Mucosa of stomach (tissue), 1 donor: ENCODE data around the gene LYPD6.

ENCODE experiments used
- H3K27me3 ChIP-seq: one replicate; pipeline ENCODE4 v1.7.0; 2013; ENCODE audit warnings: mild to moderate bottlenecking, low read length; ENCODE audit not compliant: control insufficient read depth, insufficient read depth
- H3K36me3 ChIP-seq: one replicate; pipeline ENCODE4 v1.7.0; 2013; ENCODE audit warnings: low read length; ENCODE audit not compliant: control insufficient read depth, insufficient read depth
- H3K4me1 ChIP-seq: one replicate; pipeline ENCODE4 v1.7.0; 2013; ENCODE audit warnings: mild to moderate bottlenecking, low read length; ENCODE audit not compliant: control insufficient read depth, insufficient read depth
- H3K4me3 ChIP-seq: one replicate; pipeline ENCODE4 v1.7.0; 2013; ENCODE audit warnings: low read length
- H3K9ac ChIP-seq: one replicate; pipeline ENCODE4 v1.7.0; 2013; ENCODE audit warnings: mild to moderate bottlenecking, low read length, moderate library complexity
- H3K9me3 ChIP-seq: one replicate; pipeline ENCODE4 v1.7.0; 2013; ENCODE audit warnings: mild to moderate bottlenecking, low read length, moderate library complexity; ENCODE audit not compliant: control insufficient read depth
- donor health status: Pancreatic carcinoma.

The LYPD6 gene

GRCh38 chr2:149355716-149356422, 25.5 kb downstream of the LYPD6 start:
- no peaks in the 10 kb centered on the region for H3K9me3 ChIP-seq
- no peaks in the 10 kb centered on the region for H3K36me3 ChIP-seq
- H3K27me3 ChIP-seq = no peaks in the 10 kb centered on the region
- H3K9ac ChIP-seq = no peak overlapping the region
- H3K4me3 ChIP-seq = no peak overlapping the region
- no peaks in the 10 kb centered on the region for H3K4me1 ChIP-seq

GRCh38 chr2:149357058-149357457, 26.7 kb downstream of the LYPD6 start:
- Histone ChIP-seq H3K36me3 (no peaks in the 10 kb centered on the region), H3K27me3 (no peaks in the 10 kb centered on the region), H3K4me3 (no peak overlapping the region), H3K9me3 (no peaks in the 10 kb centered on the region), H3K4me1 (no peaks in the 10 kb centered on the region), H3K9ac (no peak overlapping the region)

GRCh38 chr2:149360106-149360505, 29.7 kb downstream of the LYPD6 start:
- H3K9me3 ChIP-seq = no peaks in the 10 kb centered on the region
- no peaks in the 10 kb centered on the region for H3K4me1 ChIP-seq
- no peaks in the 10 kb centered on the region for H3K27me3 ChIP-seq
- H3K4me3 ChIP-seq = no peak overlapping the region
- peak overlapping the region; percentile 14 for H3K9ac ChIP-seq
- H3K36me3 ChIP-seq = no peaks in the 10 kb centered on the region

GRCh38 chr2:149363958-149364357, 33.6 kb downstream of the LYPD6 start:
- H3K4me3 ChIP-seq = no peak overlapping the region
- H3K27me3 ChIP-seq = no peaks in the 10 kb centered on the region
- H3K36me3 ChIP-seq = no peaks in the 10 kb centered on the region
- peaks cover 11% of the 10 kb centered on the region for H3K4me1 ChIP-seq
- no peak overlapping the region for H3K9ac ChIP-seq
- no peaks in the 10 kb centered on the region for H3K9me3 ChIP-seq

- Histone ChIP-seq H3K9ac (no peak overlapping the region), H3K4me1 (peaks cover 11% of the 10 kb centered on the region), H3K27me3 (no peaks in the 10 kb centered on the region), H3K36me3 (no peaks in the 10 kb centered on the region), H3K4me3 (no peak overlapping the region), H3K9me3 (no peaks in the 10 kb centered on the region)
Measured at GRCh38 chr2:149364839-149365238, 34.5 kb downstream of the LYPD6 start.

- no peaks in the 10 kb centered on the region for H3K36me3 ChIP-seq
- H3K27me3 ChIP-seq = no peaks in the 10 kb centered on the region
- H3K4me3 ChIP-seq = no peak overlapping the region
- H3K9me3 ChIP-seq = no peaks in the 10 kb centered on the region
- peaks cover 11% of the 10 kb centered on the region for H3K4me1 ChIP-seq
- no peak overlapping the region for H3K9ac ChIP-seq
Measured at GRCh38 chr2:149365931-149366583, 35.7 kb downstream of the LYPD6 start.

GRCh38 chr2:149370061-149370775, 39.8 kb downstream of the LYPD6 start:
- H3K9ac ChIP-seq = no peak overlapping the region
- H3K4me1 ChIP-seq = peaks cover 11% of the 10 kb centered on the region
- H3K36me3 ChIP-seq = no peaks in the 10 kb centered on the region
- no peaks in the 10 kb centered on the region for H3K9me3 ChIP-seq
- H3K27me3 ChIP-seq = no peaks in the 10 kb centered on the region
- H3K4me3 ChIP-seq = no peak overlapping the region

- H3K9ac ChIP-seq = no peak overlapping the region
- peaks cover 2% of the 10 kb centered on the region for H3K4me1 ChIP-seq
- H3K27me3 ChIP-seq = no peaks in the 10 kb centered on the region
- no peaks in the 10 kb centered on the region for H3K36me3 ChIP-seq
- H3K4me3 ChIP-seq = no peak overlapping the region
- no peaks in the 10 kb centered on the region for H3K9me3 ChIP-seq
Measured at GRCh38 chr2:149371476-149371875, 41.1 kb downstream of the LYPD6 start.

- no peak overlapping the region for H3K9ac ChIP-seq
- no peaks in the 10 kb centered on the region for H3K36me3 ChIP-seq
- H3K4me1 ChIP-seq = no peaks in the 10 kb centered on the region
- no peaks in the 10 kb centered on the region for H3K9me3 ChIP-seq
- H3K4me3 ChIP-seq = no peak overlapping the region
- H3K27me3 ChIP-seq = no peaks in the 10 kb centered on the region
Measured at GRCh38 chr2:149375801-149376361, 45.5 kb downstream of the LYPD6 start.

- Histone ChIP-seq H3K4me3 (no peak overlapping the region), H3K9ac (no peak overlapping the region), H3K36me3 (no peaks in the 10 kb centered on the region), H3K27me3 (no peaks in the 10 kb centered on the region), H3K9me3 (no peaks in the 10 kb centered on the region), H3K4me1 (no peaks in the 10 kb centered on the region)
Measured at GRCh38 chr2:149380205-149380604, 49.8 kb downstream of the LYPD6 start.

- no peaks in the 10 kb centered on the region for H3K9me3 ChIP-seq
- H3K4me3 ChIP-seq = no peak overlapping the region
- no peak overlapping the region for H3K9ac ChIP-seq
- H3K27me3 ChIP-seq = no peaks in the 10 kb centered on the region
- no peaks in the 10 kb centered on the region for H3K4me1 ChIP-seq
- no peaks in the 10 kb centered on the region for H3K36me3 ChIP-seq
Measured at GRCh38 chr2:149383340-149383739, 53.0 kb downstream of the LYPD6 start.

- no peak overlapping the region for H3K4me3 ChIP-seq
- H3K4me1 ChIP-seq = no peaks in the 10 kb centered on the region
- no peak overlapping the region for H3K9ac ChIP-seq
- H3K9me3 ChIP-seq = no peaks in the 10 kb centered on the region
- no peaks in the 10 kb centered on the region for H3K36me3 ChIP-seq
- H3K27me3 ChIP-seq = no peaks in the 10 kb centered on the region
Measured at GRCh38 chr2:149385350-149385749, 55.0 kb downstream of the LYPD6 start.
